HG03565 (cell line): Measurements from ENCODE around the gene PLA2R1.
A peak's percentile ranks its signal among the peaks of the same experiment; 100 is the strongest.
"Not testable (repeated sequence)": the region's sequence is repeated elsewhere in the genome, so short reads cannot be mapped to it uniquely, and the experiment has no call there.

ENCODE experiments used
- ATAC-seq: cut with Tn5 transposase; IDR thresholded peaks from one replicate; pipeline ENCODE4 v1.9.1; 2021; ENCODE audit warnings: mild to moderate bottlenecking, moderate library complexity; ENCODE audit not compliant: unreplicated experiment

The PLA2R1 gene

DNA sequence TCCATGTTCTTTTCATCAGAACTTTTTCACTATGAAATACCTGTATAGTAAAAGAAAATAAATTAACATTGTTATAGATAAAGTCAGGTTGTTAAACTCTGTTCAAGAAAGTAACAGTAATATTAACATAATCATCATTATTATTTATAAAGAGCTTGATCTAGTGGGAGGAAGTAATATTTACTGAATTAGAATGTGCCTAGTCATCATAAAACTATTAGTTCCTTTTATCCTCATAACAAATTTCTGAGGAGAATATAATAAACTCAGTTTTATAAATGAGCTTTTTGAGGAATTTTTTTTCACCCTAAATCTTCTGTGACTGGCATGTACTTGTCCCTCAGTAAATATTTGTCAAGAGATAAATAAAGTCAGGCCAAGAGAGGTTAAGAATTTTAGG, 78.4 kb downstream of the PLA2R1 start:
- ATAC-seq, result no peak

GRCh38 chr2:159982842-159983785, 79.3 kb downstream of the PLA2R1 start:
- ATAC-seq, result no peak

DNA sequence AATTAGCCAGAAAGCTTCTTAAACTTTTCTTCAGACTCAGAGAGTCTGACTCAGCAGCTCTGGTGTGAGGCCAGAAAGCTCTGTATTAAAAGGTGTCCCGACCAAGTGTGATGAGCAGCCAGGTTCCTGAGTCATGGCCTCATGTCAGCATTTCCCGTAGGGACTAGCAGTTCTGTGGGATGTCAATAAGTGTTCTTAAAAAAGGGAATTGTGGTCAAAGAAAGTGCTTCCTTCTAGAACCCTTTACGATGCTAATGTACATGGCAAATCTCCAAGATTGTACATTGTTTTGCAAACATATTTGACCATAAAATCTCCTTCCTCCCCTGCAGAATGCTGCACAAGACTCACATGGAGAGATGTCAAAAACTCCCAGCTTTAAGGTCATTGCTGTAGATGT, 80.1 kb downstream of the PLA2R1 start:
- no peak for ATAC-seq

DNA sequence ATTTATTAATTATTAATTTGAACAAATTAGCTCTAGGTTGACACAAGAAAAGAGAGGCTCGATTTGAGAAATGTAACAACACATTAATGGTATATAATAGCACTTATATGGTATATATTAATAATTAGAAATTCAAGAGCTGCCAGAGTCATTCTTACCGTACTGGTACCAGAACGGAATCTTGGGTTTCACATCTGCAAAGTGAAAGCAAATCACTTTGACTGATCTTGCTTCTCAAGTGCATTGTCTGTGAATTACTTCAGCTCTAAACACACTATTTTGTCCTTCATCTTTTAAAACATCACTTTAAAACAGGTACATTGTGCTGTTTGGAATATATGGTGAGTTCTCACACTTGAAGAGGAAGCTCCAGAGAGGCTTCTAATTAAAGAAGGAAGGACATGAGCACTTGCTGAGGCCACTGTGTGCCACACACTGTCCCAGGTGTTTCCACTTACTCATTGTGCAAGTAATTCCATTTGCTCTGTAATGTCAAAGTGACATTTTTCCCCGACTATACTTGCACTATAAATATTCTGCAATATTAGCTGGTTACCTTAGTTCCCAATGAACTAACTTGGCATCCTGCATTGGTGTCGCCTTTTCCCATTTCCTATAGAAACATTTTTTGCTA, 85.8 kb downstream of the PLA2R1 start:
- ATAC-seq, result no peak

DNA sequence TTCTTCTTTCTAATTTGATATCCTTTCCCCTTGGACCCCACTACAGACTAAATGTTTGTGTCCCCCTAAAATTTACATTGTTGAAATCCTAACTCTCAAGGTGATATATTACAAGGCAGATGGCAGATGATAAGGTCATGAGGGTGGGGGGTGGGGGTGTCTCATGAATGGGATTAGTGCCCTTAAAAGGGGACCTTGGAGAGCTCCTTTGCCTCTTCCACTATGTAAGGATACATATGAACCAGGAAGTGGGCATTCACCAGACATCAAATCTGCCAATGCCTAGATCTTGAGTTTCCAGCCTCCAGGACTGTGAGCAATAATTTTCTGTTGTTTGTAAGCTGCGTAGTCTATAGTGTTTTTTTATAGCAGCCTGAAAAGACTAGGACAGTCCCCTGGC, 89.1 kb downstream of the PLA2R1 start:
- no peak for ATAC-seq

- no peak for ATAC-seq
These were observed 90.9 kb downstream of the PLA2R1 start for GRCh38 chr2:159971365-159972152.

DNA sequence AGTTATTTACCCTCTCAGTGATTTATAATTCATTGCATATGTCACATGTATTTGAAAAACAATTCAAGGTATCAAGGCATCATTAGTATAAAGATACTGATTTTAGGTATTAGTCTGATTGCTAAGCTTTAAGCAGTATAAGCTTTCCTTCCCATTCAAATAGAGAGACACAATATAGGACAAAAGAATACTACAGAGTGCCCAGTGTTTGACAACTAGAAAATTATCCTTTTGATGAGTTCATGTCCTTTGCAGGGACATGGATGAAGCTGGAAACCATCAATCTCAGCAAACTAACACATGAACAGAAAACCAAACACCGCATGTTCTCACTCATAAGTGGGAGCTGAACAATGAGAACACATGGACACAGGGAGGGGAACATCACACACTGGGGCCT, 91.9 kb downstream of the PLA2R1 start:
- not testable (repeated sequence) for ATAC-seq

- ATAC-seq, result peak; percentile 52
These were observed 94.0 kb downstream of the PLA2R1 start for GRCh38 chr2:159968279-159968900.

GRCh38 chr2:159963700-159964099, 98.7 kb downstream of the PLA2R1 start:
- peak; percentile 80 for ATAC-seq

DNA sequence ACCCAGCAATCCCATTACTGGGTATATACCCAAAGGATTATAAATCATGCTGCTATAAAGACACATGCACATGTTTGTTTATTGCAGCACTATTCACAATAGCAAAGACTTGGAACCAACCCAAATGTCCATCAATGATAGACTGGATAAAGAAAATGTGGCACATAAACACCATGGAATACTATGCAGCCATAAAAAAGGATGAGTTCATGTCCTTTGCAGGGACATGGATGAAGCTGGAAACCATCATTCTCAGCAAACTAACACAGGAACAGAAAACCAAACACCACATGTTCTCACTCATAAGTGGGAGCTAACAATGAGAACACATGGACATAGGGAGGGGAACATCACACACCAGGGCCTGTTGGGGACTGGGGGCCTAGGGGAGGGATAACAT, 99.9 kb downstream of the PLA2R1 start:
- not testable (repeated sequence) for ATAC-seq

DNA sequence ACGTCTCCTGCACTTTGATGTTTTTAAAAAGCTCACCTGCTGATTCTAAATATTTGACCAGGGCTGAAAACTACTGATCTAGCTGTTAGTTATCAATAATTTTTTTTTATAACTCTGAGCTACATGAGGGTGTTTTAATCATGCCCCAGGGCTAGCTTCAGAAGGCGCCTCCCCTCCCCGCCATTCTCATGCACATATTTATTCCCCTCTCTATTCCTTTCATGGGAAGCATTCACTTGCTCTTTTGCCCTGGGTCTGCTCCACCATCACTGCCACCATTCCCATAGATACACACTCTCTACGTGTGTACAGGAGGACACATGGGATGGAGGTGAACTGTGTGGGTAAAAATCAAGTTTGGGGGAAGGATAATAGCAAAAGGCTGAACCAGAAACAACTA, 101.0 kb downstream of the PLA2R1 start:
- no peak for ATAC-seq

- ATAC-seq, result no peak
These were observed 101.4 kb downstream of the PLA2R1 start for GRCh38 chr2:159961037-159961436.

GRCh38 chr2:159960414-159960813, 102.0 kb downstream of the PLA2R1 start:
- peak; percentile 40 for ATAC-seq

GRCh38 chr2:159959136-159959535, 103.3 kb downstream of the PLA2R1 start:
- ATAC-seq, result no peak

- no peak for ATAC-seq
These were observed 109.1 kb downstream of the PLA2R1 start for GRCh38 chr2:159953136-159953823.

DNA sequence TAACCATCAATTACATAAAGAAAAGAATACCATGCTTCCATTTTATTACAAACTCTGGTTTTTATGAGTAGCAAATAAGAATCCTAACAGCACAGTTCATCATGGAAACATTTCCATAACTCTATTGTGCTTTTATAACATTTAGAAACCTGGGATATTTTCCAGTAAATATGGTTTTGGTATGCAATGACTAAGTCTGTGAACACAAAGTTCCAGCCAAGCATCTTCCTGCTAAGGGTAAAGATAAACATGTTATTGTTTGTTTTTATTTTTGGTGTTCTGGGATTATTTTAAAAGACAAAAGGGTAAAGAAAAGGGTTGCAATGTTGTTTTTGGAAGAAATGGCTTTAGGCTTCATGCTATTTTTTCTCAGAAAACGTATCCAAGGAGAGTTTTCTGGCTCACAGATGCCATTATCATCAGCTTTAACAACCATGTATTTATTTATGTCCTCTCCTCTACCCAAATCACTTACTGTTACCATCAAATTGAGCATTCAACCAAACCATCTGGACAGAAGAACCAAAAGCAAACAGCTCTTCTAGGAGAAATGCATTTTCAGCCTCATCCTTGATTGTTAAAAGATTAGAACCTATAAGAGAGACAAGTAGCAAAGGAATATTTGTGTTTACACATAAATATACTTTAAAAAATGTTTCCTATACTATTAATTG, 116.0 kb downstream of the PLA2R1 start:
- ATAC-seq, result no peak

DNA sequence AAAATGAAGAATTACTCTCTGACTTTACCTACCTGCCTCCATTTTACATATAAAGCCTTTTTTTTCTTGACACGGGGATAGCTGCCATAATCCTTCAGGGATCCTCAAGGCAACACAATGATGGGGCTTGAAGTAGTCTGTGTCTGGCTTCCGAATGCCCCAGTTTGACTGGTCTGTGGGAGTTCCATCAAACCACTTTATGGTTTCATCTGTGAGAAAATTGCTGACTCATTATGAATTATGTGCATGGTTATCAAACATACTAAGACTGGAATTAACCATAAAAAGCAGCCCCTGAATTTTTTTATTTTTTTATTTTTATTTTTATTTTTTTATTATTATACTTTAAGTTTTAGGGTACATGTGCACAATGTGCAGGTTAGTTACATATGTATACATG, 117.5 kb downstream of the PLA2R1 start:
- ATAC-seq, result no peak

GRCh38 chr2:159942146-159942545, 120.3 kb downstream of the PLA2R1 start:
- ATAC-seq, result no peak

GRCh38 chr2:159941729-159942128, 120.7 kb downstream of the PLA2R1 start:
- no peak for ATAC-seq

GRCh38 chr2:159939946-159940345, 122.5 kb downstream of the PLA2R1 start:
- peak; percentile 71 for ATAC-seq
